Thymus (tissue), 11 donors: ENCODE data around the gene ZNF200. TPM values are rescaled to one million over a fixed set of nuclear protein-coding genes. Genes with fewer than 3 reads are reported as not detected.

ENCODE experiments used
- DNase-seq, 9 donors: peaks; one replicate each; pipeline ENCODE4 v3.0.0-alpha.2; 2013; ENCODE audit warnings: low spot score in 9 of 9, low read depth in 6 of 9, missing footprints in 1 of 9
- H3K27ac ChIP-seq, 2 donors: one replicate each; pipeline ENCODE4 v1.5.1; 2013; ENCODE audit warnings: control low read depth in 1 of 2, low read depth in 1 of 2, low read length in 1 of 2, mild to moderate bottlenecking in 1 of 2, moderate library complexity in 1 of 2
- H3K27me3 ChIP-seq, 2 donors: one replicate each; pipeline ENCODE4 v1.5.1; 2013; ENCODE audit warnings: low read length in 1 of 2; ENCODE audit not compliant: control insufficient read depth in 2 of 2, insufficient read depth in 1 of 2
- H3K36me3 ChIP-seq, 2 donors: one replicate each; pipeline ENCODE4 v1.5.1; 2013; ENCODE audit warnings: low read length in 1 of 2, mild to moderate bottlenecking in 1 of 2, moderate library complexity in 1 of 2; ENCODE audit not compliant: control insufficient read depth in 2 of 2, insufficient read depth in 2 of 2
- H3K4me1 ChIP-seq, 2 donors: one replicate each; pipeline ENCODE4 v1.5.1; 2013; ENCODE audit warnings: low read length in 2 of 2; ENCODE audit not compliant: control insufficient read depth in 2 of 2, insufficient read depth in 2 of 2
- H3K4me3 ChIP-seq, 2 donors: one replicate each; pipeline ENCODE4 v1.5.1; 2013; ENCODE audit warnings: low read length in 2 of 2, control low read depth in 1 of 2, mild to moderate bottlenecking in 1 of 2
- H3K9me3 ChIP-seq, 2 donors: one replicate each; pipeline ENCODE4 v1.5.1; 2013; ENCODE audit warnings: low read length in 1 of 2, mild to moderate bottlenecking in 1 of 2; ENCODE audit not compliant: control insufficient read depth in 2 of 2, insufficient read depth in 1 of 2
- WGBS: extraction: QIAGEN DNeasy Blood & Tissue Kit; methylation state at CpG from one replicate; pipeline ENCODE4 v1.1.7; 2013; 5-methylcytosine and 5-hydroxymethylcytosine counted together
- polyA plus RNA-seq: library from polyadenylated mRNA; stranded (reverse); fragments of 200-250 nt; gene quantifications from one replicate; pipeline ENCODE4 v1.2.3, GENCODE V29; 2013
- total RNA-seq: library from RNA; stranded (reverse); fragments of 120-200 nt; gene quantifications from one replicate; pipeline ENCODE4 v1.2.4, GENCODE V29; 2013
- donor health status: healthy.

Gene ZNF200
- total and polyA plus RNA-seq, 2 donors: 8.6 to 10.0 TPM

GRCh38 chr16:3195975-3196374 is 39.0 kb downstream of the ZNF200 start:
- Histone ChIP-seq H3K36me3 (no peaks in the 10 kb centered on the region), H3K4me3 (no peak overlapping the region), H3K27ac (no peak overlapping the region), H3K27me3 (peaks cover 30 to 66% of the 10 kb centered on the region in 2 donors), H3K9me3 (peaks cover 3 to 23% of the 10 kb centered on the region in 2 donors), H3K4me1 (no peaks in the 10 kb centered on the region)
- 75% methylated on average over 10 of the region's 10 CpGs for WGBS
- DNase-seq: no peak

GRCh38 chr16:3194792-3195191 is 40.2 kb downstream of the ZNF200 start:
- Histone ChIP-seq H3K9me3 (peaks cover 5 to 24% of the 10 kb centered on the region in 2 donors), H3K27me3 (peaks cover 42 to 76% of the 10 kb centered on the region in 2 donors), H3K36me3 (no peaks in the 10 kb centered on the region), H3K4me1 (no peaks in the 10 kb centered on the region), H3K27ac (no peak overlapping the region), H3K4me3 (no peak overlapping the region)
- WGBS: 87% methylated on average over 20 of the region's 20 CpGs
- no peak for DNase-seq

- peaks cover 5 to 33% of the 10 kb centered on the region in 2 donors for H3K9me3 ChIP-seq
- H3K27ac ChIP-seq: no peak overlapping the region
- WGBS: 74% methylated on average over 49 of the region's 49 CpGs
- H3K36me3 ChIP-seq: no peaks in the 10 kb centered on the region
- H3K4me1 ChIP-seq: peaks cover 0 to 7% of the 10 kb centered on the region in 2 donors
- no peak overlapping the region for H3K4me3 ChIP-seq
- peaks cover 54 to 86% of the 10 kb centered on the region in 2 donors for H3K27me3 ChIP-seq
- DNase-seq: no peak
Measured at GRCh38 chr16:3193221-3194212, 41.4 kb downstream of the ZNF200 start.

- no peak for DNase-seq
- peaks cover 63 to 90% of the 10 kb centered on the region in 2 donors for H3K27me3 ChIP-seq
- WGBS: 42% methylated on average over 36 of the region's 36 CpGs
Measured at GRCh38 chr16:3192476-3193019, 42.4 kb downstream of the ZNF200 start.

GRCh38 chr16:3190949-3191353 is 44.0 kb downstream of the ZNF200 start:
- Histone ChIP-seq H3K4me1 (peaks cover 0 to 10% of the 10 kb centered on the region in 2 donors), H3K4me3 (no peak overlapping the region), H3K27ac (no peak overlapping the region), H3K36me3 (no peaks in the 10 kb centered on the region), H3K9me3 (peaks cover 5 to 33% of the 10 kb centered on the region in 2 donors), H3K27me3 (peaks cover 77 to 99% of the 10 kb centered on the region in 2 donors)
- DNase-seq: no peak
- 18% methylated on average over 16 of the region's 16 CpGs for WGBS

More at GRCh38 chr16:3192476-3193019, 42.4 kb downstream of the ZNF200 start:
- peaks cover 5 to 33% of the 10 kb centered on the region in 2 donors for H3K9me3 ChIP-seq
- H3K27ac ChIP-seq: no peak overlapping the region
- H3K4me1 ChIP-seq: peaks cover 0 to 10% of the 10 kb centered on the region in 2 donors
- no peak overlapping the region for H3K4me3 ChIP-seq
- no peaks in the 10 kb centered on the region for H3K36me3 ChIP-seq

GRCh38 chr16:3189869-3190268 is 45.1 kb downstream of the ZNF200 start:
- no peaks in the 10 kb centered on the region for H3K36me3 ChIP-seq
- no peak overlapping the region for H3K27ac ChIP-seq
- WGBS: 21% methylated on average over 11 of the region's 11 CpGs
- H3K4me3 ChIP-seq: no peak overlapping the region
- H3K4me1 ChIP-seq: peaks cover 0 to 10% of the 10 kb centered on the region in 2 donors
- H3K9me3 ChIP-seq: peaks cover 5 to 30% of the 10 kb centered on the region in 2 donors
- peaks cover 82 to 100% of the 10 kb centered on the region in 2 donors for H3K27me3 ChIP-seq
- no peak for DNase-seq

GRCh38 chr16:3188925-3189825 is 45.8 kb downstream of the ZNF200 start:
- Histone ChIP-seq H3K27me3 (peaks cover 79 to 100% of the 10 kb centered on the region in 2 donors), H3K4me1 (peaks cover 0 to 10% of the 10 kb centered on the region in 2 donors), H3K9me3 (peaks cover 5 to 29% of the 10 kb centered on the region in 2 donors), H3K27ac (no peak overlapping the region), H3K4me3 (no peak overlapping the region), H3K36me3 (no peaks in the 10 kb centered on the region)
- 5% methylated on average over 61 of the region's 61 CpGs for WGBS
- DNase-seq: no peak

- 5% methylated on average over 13 of the region's 13 CpGs for WGBS
- Histone ChIP-seq H3K27ac (no peak overlapping the region), H3K9me3 (peaks cover 5 to 32% of the 10 kb centered on the region in 2 donors), H3K27me3 (peaks cover 79 to 100% of the 10 kb centered on the region in 2 donors), H3K4me3 (no peak overlapping the region), H3K36me3 (no peaks in the 10 kb centered on the region), H3K4me1 (peaks cover 0 to 10% of the 10 kb centered on the region in 2 donors)
- DNase-seq: no peak
Measured at GRCh38 chr16:3188675-3188924, 46.4 kb downstream of the ZNF200 start.
